Left renal cortex interstitium (tissue), 4 donors: ENCODE data around the gene NECTIN4. TPM values are rescaled to one million over a fixed set of nuclear protein-coding genes. Genes with fewer than 3 reads are reported as not detected.
A peak's percentile ranks its signal among the peaks of the same experiment; 100 is the strongest.

Experiments
- DNase-seq, 4 donors: peaks; one replicate each; pipeline ENCODE4 v3.0.0-alpha.2; 2013; ENCODE audit warnings: low read depth in 4 of 4, low spot score in 2 of 4, missing footprints in 1 of 4
- polyA plus RNA-seq, 4 donors: library from polyadenylated mRNA; unstranded; fragments of 120-200 nt; gene quantifications; one replicate each; pipeline ENCODE4 v1.2.1, GENCODE V29; 2013; ENCODE audit not compliant: insufficient read length in 4 of 4

The NECTIN4 gene
- polyA plus RNA-seq, 4 donors: 2.1 to 4.8 (median 4.3) TPM

DNA sequence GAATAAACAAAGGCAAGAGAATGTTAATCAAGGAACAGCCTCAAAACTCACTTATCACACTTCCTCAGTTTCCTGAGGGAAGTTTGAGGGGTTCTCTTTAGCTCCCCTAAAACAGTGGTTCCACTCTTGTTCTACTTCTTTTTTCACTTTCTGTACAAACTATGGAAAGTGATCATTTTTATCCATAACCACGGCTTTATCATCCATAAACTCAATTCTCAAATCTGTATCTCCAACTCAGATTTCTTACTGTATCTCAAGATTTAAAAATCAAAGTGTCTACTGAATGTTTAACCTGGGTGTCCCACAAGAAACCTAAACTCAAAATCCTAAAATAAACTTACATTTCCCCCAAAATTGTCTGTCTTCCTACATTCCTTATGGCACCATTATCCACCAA lies 24.6 kb upstream of the NECTIN4 start:
- DNase-seq: no peak

DNA sequence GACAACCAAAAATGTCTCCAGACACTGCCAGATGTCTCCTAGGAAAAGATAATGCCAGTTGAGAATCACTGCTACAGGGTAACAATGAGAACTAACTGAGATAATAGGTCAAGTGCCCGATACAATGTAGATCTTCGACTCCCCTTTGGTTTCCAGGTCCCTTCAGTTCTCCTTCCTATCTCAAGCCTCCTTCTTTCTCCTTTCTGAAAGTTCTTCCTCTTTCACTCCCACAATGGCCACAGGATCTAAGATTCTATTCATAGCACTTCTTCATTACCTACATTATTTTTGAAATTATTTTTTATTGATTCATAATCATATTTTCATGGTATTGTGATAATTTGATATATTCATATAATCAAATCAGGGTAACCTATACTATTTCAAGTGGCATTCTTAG lies 22.2 kb upstream of the NECTIN4 start:
- DNase-seq: no peak

DNA sequence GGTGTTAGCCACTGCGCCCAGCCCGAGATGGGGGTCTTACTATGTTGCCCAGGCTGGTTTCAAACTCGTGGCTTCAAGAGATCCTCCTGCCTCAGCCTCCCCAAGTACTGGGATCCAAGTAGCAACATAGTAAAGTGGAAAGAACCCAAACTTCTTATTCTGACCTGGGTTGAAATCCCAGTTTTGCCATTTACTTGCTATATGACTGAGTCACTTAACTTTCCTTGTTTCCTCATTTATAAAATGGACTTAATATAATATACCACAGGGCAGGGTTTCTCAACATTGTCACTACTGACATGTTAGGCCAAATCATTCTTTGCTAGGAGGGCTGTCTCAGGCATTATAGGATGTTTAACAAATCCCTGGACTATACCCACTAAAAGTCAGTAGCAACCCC lies 21.8 kb upstream of the NECTIN4 start:
- DNase-seq: no peak

DNA sequence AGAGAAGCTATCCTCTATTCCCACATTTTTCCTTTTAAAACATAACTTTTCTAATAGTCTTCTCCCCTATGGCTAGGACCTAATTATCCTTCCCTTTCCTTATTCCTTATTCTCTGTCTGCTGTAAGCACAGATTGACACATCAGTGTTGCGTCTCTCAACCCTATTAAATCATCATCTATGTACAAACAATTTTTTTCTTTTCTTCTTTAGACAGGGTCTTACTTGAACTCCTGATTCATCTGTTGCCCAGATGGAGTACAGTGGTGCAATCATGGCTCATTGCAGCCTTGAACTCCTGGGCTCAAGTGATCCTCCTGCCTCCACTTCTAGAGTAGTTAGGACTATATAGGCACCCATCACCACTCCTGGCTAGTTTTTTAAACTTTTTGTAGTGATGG lies 17.1 kb upstream of the NECTIN4 start:
- no peak for DNase-seq

DNA sequence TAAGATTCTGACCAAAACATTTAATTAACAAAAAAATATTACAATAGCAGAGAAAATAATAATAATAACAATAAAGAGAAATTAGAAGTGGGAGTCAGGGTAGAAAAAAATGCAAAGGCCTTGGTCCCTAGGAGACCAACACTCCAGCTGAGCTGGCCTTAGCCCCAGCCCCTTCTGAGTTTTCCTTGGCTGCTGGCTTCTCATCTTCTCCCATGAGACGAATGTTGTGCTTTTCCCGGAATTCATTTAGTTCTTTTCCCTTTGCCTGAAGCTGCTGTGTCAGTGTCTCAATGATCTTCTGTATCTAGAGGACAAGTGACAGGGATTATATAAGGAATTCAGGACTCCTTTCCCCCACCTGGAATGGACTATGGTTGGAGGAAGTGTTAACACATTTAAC lies 11.2 kb upstream of the NECTIN4 start:
- DNase-seq: no peak

DNA sequence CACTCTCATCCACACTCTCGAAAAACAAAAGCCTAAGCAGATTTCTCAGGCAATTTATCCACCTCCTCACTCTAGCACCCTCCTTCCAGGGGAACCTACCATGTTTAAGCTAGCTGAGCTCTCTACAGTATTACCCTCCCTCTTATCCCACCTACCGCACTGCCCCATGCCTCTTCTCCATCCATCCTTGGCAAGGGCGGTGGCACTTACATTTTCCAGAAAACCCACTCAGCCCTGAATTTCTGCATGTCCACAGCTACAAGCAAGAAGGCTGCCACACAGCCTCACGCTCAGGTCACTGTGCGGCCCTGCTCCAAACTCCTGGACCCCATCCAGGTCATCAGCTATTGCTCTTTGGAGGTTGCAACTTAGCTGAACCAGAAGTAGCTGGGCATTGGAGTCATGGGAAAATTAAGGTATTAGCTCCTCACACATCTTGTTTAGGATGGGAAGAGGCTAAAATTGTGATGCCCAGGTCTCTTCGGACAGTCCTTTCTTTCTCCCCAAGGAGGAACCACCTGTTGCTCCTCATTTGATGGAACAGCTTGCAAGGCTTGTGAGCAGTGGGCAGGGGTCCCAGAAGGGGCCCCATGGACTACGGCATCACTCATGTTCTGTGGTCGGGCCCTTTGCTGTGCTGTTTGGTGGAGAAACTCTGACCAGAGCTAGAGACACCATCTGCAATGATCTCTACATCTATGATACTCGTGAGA lies 9.9 kb upstream of the NECTIN4 start:
- DNase-seq: no peak

DNA sequence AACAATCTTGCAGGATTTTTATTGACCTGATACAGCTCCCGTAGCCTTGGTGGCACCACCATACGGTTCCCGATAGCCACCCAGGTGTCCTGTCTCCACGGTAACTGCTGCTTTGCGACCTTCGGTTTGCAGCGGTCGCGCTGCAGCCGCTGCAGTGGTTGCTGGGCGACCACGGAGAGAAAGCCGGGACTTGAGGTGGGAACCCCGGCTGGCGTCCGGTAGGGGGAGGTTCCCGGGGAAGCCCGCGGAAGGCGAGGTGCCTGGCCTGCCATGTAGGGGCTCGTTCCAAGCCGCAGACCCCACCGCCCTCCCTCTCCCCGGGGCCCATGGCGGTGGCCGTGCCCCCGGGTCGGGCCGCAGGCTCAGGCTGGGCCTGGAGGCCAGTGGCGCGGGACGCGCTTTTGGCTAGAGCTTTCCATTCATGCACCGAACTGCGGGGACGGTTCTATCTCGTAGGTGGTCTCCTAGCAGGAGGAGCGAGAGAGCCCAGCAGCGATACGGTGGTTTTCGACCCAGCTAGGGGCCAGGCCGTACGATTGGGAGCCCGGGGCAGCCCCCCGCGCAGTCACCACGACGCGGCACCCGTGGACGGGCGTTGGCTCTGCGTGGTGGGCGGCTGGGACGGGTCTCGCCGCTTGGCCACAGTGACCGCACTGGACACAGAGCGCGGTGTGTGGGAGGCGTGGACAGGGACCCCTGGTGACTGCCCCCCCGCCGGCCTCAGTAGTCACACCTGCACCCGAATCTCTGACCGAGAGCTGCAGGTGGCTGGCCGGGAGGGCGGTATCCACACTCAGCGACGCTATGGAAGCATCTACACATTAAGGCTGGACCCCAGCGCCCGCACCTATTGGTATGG lies 9.1 kb upstream of the NECTIN4 start, which contains the start of gene KLHDC9:
KLHDC9 (plus strand) TSS at position 152 of the 859 bp plus-strand sequence; CDS start at position 327, 175 bp downstream.
- peak in 2 of 4 donors; percentile 68 to 78 for DNase-seq

DNA sequence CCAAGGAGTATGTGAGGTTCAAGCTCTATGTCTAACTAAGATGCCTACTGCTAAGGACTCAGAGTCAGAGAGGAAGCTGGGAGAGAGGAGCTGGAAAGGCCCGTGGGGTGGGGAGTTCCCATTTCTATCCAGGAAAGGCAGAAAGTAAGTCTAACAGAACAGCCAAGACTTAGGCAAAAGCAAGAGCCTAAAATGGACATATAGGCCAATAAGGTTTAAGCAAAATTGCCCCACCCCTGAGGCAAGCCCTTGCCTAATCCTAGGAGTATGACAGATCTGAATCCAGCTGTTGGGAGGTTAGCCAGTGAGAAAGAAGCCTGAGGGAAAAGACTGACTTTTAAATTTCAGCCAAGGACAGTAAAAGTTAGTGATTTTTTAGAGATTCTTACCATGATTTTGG lies 7.2 kb upstream of the NECTIN4 start:
- no peak for DNase-seq

DNA sequence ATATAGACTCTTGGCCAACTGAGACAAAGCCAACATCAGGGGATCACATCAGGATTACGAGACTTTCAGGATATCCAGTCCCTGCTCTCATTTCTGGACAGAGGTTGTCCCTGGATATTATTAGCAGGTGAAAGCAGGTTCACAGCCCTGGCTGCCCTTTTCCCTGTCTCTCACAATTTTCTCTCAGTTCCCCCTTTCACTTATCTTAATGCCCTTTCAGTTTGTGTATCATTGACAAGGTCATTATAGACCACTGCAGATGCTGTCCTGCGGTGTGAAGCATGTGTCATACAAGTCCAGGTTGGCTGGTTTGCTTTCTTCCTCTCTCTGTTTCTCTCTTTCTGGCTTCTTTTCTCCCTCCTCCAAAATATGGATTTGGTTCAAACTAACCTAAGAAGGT lies 6.7 kb upstream of the NECTIN4 start:
- no peak for DNase-seq

DNA sequence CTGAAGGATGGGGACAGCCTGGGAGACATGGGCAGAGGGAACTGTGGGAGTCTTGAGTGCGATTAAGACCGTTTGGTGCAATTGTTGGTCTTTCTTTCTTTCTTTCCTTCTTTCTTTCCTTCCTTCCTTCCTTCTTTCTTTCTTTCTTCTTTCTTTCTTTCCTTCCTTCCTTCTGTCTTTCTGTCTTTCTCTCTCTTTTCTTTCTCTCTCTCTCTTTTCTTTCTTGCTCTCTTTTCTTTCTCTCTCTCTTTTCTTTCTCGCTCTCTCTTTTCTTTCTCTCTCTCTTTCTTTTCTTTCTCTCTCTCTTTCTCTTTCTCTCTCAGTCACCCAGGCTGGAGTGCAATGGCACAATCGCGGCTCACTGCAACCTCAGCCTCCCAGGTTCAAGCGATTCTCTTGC lies 5.9 kb upstream of the NECTIN4 start:
- no peak for DNase-seq

DNA sequence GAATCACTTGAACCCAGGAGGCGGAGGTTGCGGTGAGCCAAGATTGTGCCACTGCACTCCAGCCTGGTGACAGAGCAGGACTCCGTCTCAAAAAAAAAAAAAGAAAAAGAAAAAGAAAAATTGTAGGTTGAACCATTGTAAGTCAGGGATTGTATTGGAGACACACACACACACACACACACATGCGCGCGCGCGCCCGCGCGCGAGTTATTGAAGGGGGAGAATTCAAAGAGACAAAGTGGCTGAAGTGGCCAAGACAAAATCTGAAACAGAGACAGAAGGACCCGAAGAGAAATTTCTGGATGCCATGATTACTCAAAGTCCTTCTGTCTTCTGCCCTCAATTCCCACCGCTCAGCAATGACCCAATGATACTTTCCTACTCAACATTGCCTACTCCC lies 5.1 kb upstream of the NECTIN4 start:
- DNase-seq: no peak

DNA sequence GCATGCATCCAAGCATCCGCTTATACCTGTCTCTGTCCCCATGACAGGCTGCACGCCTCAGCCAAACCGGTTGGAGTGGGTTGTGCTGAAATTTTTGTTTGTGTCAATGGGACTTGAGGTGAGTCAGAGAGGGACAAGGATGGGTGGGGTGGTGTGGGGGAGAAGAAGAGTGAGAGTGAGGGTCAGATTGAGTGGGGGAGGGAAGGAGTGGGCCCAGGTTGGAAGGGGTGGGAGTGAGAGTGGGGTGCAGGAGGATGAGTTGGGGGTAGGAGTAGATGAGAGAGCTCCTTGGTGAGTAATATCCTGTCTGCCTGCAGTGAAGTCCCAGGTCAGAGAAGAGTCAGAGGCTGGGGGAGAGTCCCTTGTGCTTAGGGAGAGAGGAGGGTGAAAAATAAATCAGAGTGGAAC lies 3.3 kb upstream of the NECTIN4 start:
- DNase-seq: no peak

DNA sequence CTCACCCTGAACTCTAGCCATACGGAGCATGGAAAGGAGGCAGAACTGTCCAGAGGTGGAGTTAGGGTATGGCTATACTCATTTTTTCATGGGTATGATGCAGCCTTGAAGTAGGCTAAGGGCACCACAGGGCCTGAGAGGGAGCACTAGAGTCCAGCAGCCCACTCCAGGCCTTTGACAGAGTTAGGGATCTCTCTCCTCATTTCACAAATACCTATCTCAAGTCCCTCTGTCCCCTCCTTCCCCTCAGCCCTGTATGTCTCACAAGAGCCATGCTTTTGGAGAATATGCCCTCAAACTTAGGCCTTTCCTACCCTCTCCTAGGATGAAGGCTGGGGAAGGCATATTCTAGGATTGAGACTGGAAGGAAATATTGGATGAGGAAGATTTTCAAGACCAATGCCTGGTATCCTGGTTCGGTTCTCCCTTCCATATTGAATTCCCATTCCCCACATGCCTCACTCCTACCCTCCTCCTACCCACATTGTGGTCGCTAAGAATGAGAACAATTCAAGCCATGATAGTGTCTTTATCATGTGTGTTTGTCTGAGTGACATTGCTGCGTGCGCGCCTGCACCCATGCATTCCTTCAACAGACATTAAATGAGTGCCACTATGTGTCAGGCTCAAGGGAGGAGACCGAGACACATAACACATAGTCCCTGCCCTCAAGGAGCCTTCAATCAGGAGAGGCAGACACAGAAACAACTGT lies 2.6 kb upstream of the NECTIN4 start:
- no peak for DNase-seq

DNA sequence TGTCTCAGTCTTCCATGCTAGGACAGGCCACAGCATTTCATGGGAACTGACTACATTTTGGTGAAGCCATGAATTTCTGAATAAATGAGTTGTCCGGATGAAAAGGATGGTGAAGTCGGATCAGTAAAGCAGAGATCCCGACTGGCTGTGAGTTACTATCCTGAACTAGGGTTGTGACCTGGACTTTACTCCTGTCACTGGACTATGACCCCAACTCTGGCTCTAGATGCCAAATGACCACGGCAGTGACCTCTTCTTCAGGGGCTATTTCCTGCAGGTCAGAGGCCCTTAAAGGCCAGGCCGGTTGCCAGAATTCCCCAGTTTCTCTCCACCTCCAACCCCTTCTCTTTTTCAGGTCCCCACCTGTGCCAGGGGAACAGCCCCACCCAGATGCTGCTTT lies 1.7 kb upstream of the NECTIN4 start:
- DNase-seq: no peak

DNA sequence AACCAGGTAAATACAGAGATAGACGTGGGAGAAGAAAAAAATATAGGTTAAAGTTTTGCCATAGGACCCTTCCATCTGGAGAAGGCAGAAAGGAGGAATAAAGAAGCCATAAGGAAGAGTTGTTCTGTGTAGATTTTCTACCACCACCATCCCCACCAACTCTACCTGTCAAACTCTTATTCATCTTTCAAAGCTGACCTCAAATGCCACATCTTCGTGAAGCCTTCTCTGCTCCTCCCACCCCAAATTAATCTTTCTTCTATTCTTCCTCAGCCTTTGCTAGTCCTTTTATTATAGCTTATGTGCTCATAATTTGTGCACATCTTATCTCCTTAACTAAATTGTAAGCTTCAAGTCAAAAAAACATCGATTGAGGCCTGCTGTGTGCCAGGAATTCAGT lies 1.3 kb upstream of the NECTIN4 start:
- DNase-seq: no peak

DNA sequence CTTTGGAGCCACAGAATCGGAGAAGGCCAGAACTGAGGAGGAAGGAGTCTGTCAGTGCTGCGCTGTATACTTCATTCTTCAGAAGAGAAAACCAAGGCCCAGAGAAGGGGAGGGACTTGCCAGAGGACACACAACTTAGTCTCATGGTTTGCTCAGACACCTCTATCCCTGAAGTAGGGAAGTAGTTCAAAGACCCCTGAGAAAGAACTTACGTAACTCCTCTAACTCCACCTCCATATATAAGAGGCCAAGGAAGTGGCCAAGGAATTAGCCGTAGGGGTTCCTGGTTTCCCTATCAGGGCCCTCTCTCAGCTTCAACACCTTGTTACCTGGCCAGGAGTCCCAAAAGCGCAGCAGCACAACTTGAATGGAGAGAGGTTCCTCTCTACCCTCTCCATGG lies 580 bp upstream of the NECTIN4 start:
- DNase-seq: no peak

DNA sequence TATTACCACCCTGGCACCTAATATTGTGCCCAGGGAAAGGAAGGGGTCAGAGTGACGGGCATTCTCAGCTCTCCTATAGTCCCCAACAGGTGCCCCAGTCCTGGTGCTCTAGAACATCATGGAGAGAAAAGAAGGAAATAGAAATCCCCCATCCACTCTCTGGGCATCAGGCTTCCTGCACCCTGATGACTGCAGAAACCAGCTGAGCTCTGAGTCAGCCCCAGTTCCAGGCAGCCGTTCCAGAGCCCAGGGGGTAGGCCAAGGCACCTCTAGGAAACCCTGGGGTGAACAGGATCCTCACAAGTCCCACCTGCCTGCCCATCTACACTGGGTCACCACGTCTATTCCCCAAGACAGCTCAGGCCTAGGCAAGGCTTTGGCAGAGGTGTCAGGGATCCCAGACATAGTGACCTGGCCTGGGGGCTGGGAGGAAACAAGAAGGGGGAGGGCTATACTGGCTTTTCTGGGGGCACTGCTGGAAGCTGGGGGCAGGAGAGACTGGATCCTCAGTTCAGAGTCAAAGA lies 709 bp downstream of the NECTIN4 start:
- DNase-seq: no peak

DNA sequence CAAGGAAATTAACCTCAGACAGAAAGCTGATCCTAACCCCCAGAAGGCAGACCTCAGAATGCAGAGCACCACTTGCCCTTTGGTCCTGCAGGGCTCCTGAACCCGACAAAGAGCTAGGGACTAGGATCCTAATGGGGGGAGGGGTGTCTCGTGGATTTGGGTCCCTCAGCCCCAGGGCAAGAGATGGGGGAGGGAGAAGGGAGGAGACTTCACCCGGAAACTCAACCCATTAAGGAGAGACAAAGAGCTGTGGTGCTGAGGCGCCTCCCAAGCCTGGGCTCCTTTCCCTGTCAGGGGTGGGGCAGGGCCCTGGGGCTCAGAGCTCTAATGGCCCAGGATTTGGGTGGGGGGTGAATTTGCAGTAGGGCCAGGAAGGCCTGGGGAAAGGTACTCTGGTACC lies 2.9 kb downstream of the NECTIN4 start:
- DNase-seq: no peak

DNA sequence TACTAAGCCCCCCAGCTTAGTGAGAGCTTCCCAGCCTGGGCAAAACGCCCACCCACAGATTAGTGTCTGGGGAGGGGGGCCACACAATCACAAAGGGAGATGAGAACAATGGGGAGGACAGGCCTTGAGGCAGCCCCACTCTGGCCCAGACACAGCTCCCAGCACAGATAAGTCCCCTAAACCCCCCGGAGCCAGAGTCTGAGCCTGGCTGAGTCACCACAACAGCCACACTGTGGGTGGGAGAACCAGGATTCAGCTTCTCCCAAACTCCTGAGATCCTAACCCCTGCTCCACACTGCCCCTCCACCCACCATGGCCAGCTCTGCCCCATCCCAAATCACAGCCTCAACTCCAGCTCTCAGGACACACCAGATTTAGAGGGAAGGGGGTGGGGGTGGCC lies 4.2 kb downstream of the NECTIN4 start:
- no peak for DNase-seq

DNA sequence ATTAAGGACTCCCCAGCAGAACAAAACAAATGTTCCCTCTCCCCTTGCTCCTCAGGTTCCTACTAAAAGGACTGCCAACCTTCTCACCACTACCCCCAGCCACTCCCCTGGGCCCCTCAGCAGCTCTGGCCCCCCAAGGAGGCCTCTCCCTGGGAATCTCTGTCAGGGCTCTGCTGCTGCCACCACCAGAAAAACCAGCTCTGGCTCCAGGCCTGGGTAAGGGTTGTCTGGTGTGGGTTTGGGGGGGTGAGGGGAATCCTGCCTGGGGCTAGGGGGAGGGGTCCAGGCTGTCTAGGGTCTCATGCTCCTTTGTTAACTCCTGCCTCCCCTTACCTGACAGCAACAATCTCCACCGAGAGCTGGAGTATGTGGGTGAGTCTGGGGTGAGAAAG lies 4.8 kb downstream of the NECTIN4 start:
- no peak for DNase-seq
